GM12864 (cell line): Measurements from ENCODE around the gene APOBEC3B.
A peak's percentile ranks its signal among the peaks of the same experiment; 100 is the strongest.
"Not testable (repeated sequence)": the region's sequence is repeated elsewhere in the genome, so short reads cannot be mapped to it uniquely, and the experiment has no call there.

Source experiments
- DNase-seq: peaks from one replicate; pipeline ENCODE4 v3.0.0-alpha.2; 2011; ENCODE audit warnings: low read depth
- H3K4me3 ChIP-seq: 2 replicates; pipeline ENCODE4 v1.5.1; 2011; ENCODE audit warnings: mild to moderate bottlenecking, low read depth, low read length, control low read depth
- TF ChIP-seq, protein P1 (sequence below): IDR thresholded peaks from 2 replicates; pipeline ENCODE4 v1.5.1; 2011; ENCODE audit warnings: low read depth, mild to moderate bottlenecking, moderate library complexity, low read length, control low read depth, inconsistent platforms; ENCODE audit errors: missing control alignments

Gene APOBEC3B

DNA sequence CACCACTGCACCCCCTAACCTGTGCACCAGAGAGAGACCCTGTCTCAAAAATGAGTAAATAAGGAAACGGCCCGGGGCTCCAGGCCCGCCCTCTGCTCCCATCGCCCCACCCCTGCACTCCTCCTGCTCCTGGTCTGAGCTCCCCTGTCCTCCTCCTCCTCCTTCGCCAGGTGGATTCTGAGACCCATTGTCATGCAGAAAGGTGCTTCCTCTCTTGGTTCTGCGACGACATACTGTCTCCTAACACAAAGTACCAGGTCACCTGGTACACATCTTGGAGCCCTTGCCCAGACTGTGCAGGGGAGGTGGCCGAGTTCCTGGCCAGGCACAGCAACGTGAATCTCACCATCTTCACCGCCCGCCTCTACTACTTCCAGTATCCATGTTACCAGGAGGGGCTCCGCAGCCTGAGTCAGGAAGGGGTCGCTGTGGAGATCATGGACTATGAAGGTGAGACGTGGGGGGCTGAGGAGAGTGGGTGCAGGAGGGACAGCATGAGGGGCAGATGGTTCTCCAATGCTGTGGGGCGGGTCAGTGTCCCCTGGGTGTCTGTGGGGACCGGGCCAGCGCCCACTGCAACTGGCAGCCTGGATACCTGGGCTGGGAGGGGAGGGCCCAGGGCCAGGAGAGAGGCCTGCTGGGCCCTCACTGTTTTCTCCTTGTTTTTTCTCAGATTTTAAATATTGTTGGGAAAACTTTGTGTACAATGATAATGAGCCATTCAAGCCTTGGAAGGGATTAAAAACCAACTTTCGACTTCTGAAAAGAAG, 35.6 kb downstream of the APOBEC3B start:
- H3K4me3 ChIP-seq = no peak overlapping the region
- TF ChIP-seq, protein P1, sequence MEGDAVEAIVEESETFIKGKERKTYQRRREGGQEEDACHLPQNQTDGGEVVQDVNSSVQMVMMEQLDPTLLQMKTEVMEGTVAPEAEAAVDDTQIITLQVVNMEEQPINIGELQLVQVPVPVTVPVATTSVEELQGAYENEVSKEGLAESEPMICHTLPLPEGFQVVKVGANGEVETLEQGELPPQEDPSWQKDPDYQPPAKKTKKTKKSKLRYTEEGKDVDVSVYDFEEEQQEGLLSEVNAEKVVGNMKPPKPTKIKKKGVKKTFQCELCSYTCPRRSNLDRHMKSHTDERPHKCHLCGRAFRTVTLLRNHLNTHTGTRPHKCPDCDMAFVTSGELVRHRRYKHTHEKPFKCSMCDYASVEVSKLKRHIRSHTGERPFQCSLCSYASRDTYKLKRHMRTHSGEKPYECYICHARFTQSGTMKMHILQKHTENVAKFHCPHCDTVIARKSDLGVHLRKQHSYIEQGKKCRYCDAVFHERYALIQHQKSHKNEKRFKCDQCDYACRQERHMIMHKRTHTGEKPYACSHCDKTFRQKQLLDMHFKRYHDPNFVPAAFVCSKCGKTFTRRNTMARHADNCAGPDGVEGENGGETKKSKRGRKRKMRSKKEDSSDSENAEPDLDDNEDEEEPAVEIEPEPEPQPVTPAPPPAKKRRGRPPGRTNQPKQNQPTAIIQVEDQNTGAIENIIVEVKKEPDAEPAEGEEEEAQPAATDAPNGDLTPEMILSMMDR = no peak
- no peak for DNase-seq

DNA sequence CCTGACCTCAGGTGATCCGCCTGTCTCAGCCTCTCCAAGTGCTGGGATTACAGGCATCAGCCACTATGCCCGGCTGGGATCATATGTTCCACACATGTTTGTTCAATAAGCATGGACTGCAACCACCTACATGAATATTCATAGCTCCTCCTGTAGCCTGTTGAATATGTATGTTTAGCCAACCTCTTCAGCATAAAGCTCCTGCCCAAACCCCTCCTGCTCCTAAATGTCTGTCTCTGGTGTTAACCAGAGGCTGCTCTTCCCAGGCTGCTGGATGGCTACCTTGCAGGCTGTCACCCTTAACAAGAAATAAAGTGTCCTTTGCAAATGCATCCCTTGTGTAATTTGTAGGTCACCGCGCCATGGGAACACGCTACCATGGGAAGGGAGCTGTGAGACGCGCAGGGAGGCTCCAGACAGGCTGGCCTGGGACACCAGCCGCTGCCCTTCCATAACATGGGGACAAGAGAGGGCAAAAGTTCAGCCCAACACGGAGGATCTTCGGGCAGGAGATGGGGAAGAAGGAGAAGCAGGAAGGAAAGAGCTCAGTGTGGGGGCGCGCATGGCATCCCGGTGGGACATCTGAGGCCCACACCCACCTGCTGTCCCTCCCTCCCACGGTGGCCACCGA, 38.0 kb downstream of the APOBEC3B start:
- DNase-seq = not testable (repeated sequence)
- peak overlapping the region; percentile 33 for H3K4me3 ChIP-seq

GRCh38 chr22:39021552-39022250, 39.6 kb downstream of the APOBEC3B start:
- TF ChIP-seq, protein P1 = no peak
- H3K4me3 ChIP-seq = peak overlapping the region; percentile 95
- no peak for DNase-seq

DNA sequence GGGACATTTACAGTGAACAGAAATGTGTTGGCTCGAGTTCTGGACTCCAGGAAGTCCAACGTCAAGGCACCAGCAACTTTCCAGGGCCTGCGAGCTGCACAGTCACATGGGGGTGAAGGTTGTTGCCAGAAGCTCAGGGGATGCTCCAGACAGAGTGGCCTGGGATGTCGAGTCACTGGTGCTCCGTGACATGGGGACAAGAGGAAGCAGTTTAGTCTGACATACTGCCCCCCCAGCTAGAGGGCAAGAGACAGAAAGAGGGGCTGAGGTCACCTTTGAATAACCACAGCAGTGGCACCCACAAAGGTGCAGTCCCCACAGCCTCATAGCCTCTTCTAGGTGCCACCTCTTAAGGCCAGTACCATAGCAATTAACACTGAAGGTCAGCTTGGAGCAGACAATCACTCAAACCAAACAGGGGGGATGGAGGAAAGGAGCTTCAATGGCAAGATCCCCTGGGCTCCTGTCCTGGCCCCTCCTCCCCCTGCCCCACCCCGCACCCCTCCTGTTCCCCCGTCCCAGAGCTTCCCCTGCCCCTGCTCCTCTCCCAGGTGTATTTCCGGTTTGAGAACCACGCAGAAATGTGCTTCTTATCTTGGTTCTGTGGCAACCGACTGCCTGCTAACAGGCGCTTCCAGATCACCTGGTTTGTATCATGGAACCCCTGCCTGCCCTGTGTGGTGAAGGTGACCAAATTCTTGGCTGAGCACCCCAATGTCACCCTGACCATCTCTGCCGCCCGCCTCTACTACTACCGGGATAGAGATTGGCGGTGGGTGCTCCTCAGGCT, 42.6 kb downstream of the APOBEC3B start:
- TF ChIP-seq, protein P1 = no peak
- no peak for DNase-seq
- H3K4me3 ChIP-seq = no peak overlapping the region

DNA sequence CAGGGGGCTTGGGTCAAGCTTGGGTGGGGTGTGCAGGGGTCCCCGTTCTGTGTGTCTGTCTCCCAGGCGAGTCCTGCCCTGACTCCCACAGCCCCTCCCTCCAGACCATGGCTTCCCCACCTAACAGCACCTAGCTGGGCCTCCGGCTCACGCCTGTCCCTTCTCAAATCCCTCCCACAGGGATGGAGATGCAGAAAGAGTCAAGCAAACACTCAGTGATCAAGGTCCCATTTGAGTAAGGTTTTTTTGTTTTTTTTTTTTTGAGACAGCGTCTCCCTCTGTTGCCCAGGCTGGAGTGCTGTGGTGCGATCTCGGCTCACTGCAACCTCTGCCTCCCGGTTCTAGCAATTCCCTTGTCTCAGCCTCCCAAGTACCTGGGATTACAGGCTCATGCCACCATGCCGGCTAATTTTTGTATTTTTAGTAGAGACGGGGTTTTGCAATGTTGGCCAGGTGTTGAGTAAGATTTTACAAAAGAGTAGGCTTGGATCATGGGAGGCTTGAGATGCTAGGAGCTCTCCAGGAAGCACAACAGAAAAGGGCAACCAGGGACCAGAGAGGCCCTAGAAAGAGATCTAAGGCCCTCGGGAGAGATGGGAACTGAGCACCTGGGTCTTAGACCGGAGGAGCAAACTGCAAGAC, 44.5 kb downstream of the APOBEC3B start:
- TF ChIP-seq, protein P1 = no peak
- DNase-seq = no peak
- no peak overlapping the region for H3K4me3 ChIP-seq

DNA sequence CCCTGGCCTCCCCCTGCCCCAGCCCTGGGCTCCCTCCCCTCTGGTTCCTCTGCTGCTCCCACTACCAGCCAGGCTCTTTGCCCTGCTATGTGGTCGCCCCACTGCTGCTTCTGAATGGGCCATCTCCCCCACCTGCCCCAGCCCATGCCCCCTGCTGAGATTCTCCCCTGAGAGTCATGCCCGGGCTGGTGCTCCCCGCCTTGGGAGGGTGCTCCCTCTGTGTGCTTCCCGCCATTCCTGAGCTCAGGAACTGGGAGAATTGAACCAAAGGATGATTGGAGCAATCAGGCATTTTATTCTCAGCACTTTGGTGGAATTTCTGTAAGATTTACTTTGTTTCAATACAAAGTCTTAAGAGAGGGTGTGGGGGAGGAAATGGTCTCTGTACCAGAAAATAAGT, 45.6 kb downstream of the APOBEC3B start:
- no peak for DNase-seq
- TF ChIP-seq, protein P1 = no peak
- no peak overlapping the region for H3K4me3 ChIP-seq
